GM18951 (cell line): ENCODE data around the gene FOXF2.

Experiments
- POLR2A ChIP-seq: IDR thresholded peaks from 4 replicates; pipeline ENCODE4 v1.6.1; 2011; ENCODE audit warnings: mild to moderate bottlenecking; ENCODE audit not compliant: insufficient read length, insufficient read depth; ENCODE audit errors: extremely low read depth
- in situ Hi-C: fragments of 300-500 bp; cut with MboI; formaldehyde crosslinking; loops from one replicate; pipeline ENCODE4 v1.12.0; 2022; ENCODE audit warnings: low sequenced_read_pairs, mixed read lengths, inconsistent platforms; ENCODE audit not compliant: unreplicated experiment

Gene FOXF2

GRCh38 chr6:1381481-1382330 lies 7.7 kb upstream of the FOXF2 start:
- in situ Hi-C loops, result loop anchor here (25.0 kb wide), 2 partner anchors 594 to 794 kb away; no protein-coding TSS in a partner anchor
- TF ChIP-seq POLR2A, result no peak

- no peak for TF ChIP-seq POLR2A
- in situ Hi-C loops, result loop anchor here (25.0 kb wide), 2 partner anchors 595 to 795 kb away; no protein-coding TSS in a partner anchor
Observed at GRCh38 chr6:1382331-1382882, 7.0 kb upstream of the FOXF2 start.

- TF ChIP-seq POLR2A, result no peak
Observed at GRCh38 chr6:1382883-1383728, 6.3 kb upstream of the FOXF2 start.

GRCh38 chr6:1383729-1384548 lies 5.4 kb upstream of the FOXF2 start:
- in situ Hi-C loops, result loop anchor here (25.0 kb wide), 2 partner anchors 597 to 797 kb away; no protein-coding TSS in a partner anchor
- TF ChIP-seq POLR2A, result no peak

More at GRCh38 chr6:1382883-1383728, 6.3 kb upstream of the FOXF2 start:
- in situ Hi-C loops, result loop anchor here (25.0 kb wide), 2 partner anchors 596 to 796 kb away; no protein-coding TSS in a partner anchor

GRCh38 chr6:1384549-1385128 lies 4.7 kb upstream of the FOXF2 start:
- TF ChIP-seq POLR2A, result no peak
- in situ Hi-C loops, result loop anchor here (25.0 kb wide), 2 partner anchors 597 to 797 kb away; no protein-coding TSS in a partner anchor

- in situ Hi-C loops, result loop anchor here (25.0 kb wide), 2 partner anchors 598 to 798 kb away; no protein-coding TSS in a partner anchor
- TF ChIP-seq POLR2A, result no peak
Observed at GRCh38 chr6:1385129-1386037, 4.0 kb upstream of the FOXF2 start.

GRCh38 chr6:1386038-1386709 lies 3.2 kb upstream of the FOXF2 start:
- in situ Hi-C loops, result loop anchor here (25.0 kb wide), 2 partner anchors 599 to 799 kb away; no protein-coding TSS in a partner anchor

GRCh38 chr6:1387538-1387875 lies 1.9 kb upstream of the FOXF2 start:
- in situ Hi-C loops, result loop anchor here (25.0 kb wide), 2 partner anchors 600 to 800 kb away; no protein-coding TSS in a partner anchor

More at GRCh38 chr6:1386038-1386709, 3.2 kb upstream of the FOXF2 start:
- TF ChIP-seq POLR2A, result no peak

GRCh38 chr6:1387876-1388629 lies 1.3 kb upstream of the FOXF2 start:
- TF ChIP-seq POLR2A, result no peak
- in situ Hi-C loops, result loop anchor here (25.0 kb wide), 2 partner anchors 601 to 801 kb away; no protein-coding TSS in a partner anchor

More at GRCh38 chr6:1387538-1387875, 1.9 kb upstream of the FOXF2 start:
- no peak for TF ChIP-seq POLR2A
